Anterior cingulate cortex (tissue), 58 donors: Measurements from ENCODE around the gene ZDHHC11B.

Experiments used
- DNase-seq, 58 donors: peaks; one replicate each; lab custom pipeline; 2025; lab: John Stamatoyannopoulos, UW

The ZDHHC11B gene

DNA sequence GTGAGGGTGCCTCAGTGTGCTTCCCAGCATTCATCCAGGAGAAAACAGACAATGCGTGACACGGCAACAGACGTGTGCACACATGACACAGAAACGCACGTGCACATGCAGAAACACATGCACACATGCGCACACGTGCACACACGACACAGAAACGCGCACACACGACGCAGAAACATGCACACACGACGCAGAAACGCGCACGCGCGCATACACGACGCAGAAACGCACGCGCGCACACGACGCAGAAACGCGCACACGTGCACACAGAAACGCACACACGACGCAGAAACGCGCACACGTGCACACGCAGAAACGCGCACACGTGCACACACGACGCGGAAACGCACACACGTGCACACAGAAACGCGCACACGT lies 107.8 kb downstream of the ZDHHC11B start:
- no peak for DNase-seq

DNA sequence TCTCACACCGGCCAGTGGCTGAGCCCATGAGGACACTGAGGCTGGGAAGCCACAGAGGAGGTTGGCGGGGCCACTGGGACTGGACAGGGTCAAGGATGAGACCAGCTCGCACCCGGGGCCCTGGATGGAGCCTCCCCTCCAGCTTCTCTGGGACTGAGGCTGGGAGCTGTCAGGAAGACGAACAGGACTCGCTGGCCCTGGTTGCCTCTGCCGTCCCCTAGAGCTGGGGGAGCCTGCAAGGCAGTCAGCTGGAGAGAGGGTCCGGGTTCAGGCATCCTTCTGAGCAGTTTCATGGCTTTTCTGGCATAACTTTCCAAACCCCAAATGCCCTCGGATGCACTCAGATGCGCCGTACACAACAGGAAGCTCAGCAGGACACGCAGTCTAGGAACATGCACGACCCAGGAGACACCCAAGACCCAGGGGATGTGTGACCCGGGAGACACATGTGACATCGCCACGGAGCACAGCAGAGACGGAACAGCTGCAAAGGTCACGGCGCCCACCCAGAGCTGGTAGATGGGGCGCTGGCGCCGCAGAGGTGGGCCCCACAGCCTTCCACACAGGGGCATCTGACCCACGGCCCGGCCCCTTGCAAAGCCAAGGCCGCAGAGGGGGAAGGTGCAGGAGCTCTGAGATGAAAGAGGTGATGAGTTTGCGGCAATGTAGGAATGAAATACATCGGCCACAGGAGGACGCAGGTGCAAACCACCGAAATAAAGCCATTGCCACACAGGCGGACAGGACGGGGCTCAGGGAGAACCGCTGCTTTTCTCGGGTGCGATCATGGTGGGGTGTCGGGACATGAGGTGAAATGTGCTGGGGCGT lies 108.4 kb downstream of the ZDHHC11B start:
- DNase-seq = no peak

DNA sequence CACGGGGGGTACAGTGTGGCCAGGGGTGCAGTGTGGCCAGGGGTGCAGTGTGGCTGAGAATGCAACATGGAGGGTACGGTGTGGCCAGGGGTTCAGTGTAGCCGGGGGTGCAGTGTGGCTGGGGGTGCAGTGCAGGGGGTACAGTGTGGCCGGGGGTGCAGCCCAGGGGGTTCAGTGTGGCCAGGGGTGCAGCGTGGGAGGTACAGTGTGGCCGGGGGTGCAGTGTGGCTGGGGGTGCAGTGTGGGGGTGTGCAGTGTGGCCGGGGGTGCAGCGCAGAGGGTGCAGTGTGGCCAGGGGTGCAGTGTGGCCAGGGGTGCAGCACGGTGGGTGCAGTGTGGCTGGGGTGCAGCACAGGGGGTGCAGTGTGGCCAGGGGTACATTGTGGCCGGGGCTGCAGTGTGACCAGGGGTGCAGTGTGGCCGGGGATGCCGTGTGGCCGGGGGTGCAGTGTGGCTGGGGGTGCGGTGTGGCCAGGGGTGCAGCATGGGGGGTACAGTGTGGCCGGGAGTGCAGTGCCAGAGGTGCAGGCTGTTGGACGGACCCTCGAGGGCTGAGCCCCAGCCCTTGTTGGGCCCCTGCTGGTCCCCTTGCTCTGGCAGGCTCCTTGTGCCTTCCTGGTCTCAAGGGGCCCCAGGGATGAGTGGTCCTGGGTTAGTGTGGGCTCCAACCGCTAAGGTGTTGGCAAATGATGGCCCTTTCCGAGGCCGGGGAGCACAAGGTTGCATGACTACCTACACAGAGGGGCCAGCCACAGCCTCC lies 109.2 kb downstream of the ZDHHC11B start:
- no peak for DNase-seq

DNA sequence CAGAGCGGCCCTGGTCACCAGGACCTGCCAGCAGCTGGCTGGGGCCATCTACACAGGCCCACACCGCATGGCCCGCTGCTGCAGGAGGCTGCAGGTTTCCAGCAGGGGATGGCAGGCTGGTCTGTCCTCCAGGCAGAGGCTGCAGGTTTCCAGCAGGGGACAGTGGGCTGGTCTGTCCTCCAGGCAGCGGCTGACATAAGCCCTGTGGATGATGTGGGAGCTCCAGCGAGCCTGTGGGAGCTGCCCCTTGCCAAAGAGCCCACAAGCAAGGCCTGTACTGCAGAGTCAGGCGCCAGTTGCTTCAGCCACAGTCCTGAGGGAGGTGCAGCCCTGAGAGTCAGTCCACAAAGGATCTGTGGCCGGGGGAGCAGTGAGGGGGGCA lies 109.9 kb downstream of the ZDHHC11B start:
- peak in 13 of 58 donors; percentile 16 to 71 (median 51) for DNase-seq

DNA sequence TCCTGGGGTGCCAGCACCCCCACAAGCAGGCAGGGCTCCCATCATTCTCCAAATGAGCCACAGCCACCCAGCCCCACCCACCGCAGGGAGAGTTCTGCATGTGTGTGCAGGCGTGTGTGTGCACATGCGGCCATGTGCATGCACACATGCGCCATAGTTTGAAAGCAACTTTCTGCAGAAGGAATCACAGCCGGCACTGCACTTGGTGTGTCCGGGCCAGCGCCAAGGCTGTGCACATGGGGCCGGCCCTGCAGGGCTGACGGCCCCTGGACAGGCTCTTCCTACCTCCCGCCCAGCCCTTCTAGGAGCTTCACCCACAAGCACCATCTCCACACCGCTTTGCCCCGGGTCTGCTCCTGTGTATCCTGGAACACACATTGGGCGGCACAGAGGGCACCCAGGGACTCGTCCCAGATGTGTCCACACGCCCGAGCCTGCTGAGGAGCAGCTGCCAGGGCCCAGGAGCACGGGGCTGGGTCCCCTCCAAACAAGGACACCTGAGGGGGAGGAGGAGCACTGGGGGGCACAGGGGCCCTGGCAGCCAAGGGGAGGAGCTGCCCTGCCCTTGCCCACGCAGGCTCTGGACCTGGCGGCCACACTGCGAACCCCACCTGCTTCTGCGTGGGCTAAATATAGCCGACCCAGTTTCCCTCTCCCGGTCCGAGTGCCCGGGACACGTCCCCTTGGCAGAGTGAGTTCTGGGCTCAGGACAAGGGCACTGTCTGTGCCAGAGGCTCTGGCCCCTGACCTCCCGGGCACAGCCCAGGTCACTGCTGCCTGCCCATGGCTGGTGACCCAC lies 110.5 kb downstream of the ZDHHC11B start:
- DNase-seq = peak in 3 of 58 donors; percentile 23 to 49 (median 37)

DNA sequence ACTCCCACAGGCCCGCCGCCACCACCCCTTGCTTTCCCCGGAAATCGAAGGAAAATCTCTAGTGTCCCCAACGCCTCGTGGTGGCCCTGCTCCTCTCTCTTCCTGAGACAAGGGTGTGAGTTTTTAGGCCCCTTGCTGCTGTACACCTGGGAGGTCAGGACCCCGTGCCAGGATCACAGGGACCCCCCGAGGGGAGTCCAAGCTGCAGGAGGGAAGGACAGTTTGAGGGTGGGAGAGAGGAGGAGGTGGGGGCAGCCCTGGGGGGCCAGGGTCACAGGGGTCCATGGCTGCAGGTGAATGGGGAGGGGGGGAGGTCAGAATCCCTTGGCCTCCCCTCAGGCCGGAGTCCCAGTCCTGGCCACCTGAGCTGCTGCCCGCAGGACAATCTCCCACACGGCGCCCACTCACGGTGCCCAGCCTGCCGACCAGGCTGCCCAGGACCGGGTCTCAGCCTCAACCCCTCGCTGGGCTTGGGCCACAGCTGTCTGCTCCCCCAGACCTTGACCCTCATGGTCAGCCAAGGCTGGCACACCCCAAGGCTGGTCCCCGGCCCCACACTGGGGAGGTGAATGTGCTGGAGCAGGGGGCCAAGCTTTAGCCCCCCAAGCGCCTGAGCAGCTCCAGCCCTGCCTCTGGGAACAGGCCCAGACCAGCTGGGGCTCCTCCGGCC lies 111.2 kb downstream of the ZDHHC11B start:
- DNase-seq = no peak

DNA sequence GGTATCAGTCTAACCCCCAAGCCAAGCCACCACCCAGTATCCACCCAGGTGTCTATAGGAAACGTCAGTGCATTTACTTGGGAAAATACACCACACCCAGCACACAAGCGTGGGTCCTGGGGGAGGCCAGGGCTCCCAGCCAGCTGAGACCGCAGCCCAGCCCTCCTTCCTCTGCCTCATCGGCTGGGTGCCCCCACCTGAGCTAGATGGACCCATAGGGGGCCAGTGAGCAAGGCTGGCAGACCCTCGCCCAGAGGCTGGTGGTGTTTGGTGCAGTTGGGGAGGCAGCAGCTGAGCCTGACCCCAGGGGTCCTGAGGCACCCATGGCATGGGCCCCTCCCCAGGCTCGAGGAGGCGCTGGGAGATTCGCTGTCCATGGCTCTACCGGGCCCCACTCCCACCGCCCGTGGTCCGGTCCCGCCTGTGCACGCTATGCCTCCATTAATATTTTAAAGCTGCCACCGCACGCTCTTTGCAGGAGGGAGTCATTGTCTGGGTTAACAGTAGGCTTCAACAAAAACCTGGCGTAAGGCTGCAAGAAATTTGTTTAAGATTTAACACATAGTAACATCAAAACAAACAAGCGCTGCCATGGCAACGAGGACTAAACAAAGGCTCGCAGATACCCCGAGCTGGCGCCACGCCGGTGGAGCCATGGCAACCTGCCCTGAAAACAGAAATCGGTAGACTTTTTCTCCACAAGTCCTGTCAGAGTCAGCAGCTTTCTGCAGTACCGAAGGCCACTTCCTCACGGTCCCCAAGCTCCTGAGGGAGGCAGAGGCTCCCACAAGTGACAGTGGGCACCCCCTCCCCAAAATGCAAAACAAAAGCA lies 112.0 kb downstream of the ZDHHC11B start:
- DNase-seq = peak in 49 of 58 donors; percentile 15 to 85 (median 47)

DNA sequence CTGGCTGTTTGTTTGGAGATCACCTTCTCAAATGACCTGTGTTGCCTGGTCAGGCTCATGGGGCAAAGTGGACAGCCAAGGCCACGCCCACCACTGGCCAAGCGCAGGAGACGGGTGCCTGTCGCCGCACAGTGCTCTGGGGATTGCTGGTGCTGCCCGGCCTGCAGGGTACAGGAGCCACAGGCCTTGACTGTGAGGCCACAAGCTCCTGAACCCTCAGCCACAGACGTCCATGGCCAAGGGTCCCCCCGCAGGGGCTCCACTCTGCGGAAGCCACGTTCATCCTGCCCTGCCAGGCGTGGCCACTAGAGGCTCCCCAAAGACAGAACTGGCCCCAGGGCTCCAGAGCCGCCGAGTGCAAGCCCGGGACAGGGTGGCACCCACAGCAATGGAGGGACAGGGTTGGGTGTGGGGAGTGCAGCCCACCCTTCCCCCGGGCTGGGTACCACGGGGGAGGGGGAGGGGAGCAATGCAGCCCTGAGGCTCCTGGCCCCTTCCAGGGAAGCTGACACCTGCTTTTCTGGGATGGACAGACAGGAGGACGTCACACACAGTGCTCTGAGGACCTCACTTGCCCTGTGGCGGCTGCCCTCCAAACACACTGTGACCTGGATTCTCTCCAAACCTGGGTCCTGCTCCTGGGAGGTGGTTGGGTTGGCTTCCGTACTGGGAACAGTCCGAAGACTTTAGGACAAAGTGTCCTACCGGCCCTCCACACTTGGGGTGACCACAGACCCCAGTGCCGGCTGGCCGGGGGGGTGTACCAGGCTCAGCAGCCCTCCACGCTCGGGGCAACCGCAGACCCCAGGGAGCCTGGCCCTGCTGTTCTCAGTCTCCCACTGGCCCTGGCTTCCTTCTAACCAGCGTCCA lies 112.8 kb downstream of the ZDHHC11B start:
- DNase-seq = peak in 54 of 58 donors; percentile 9 to 85 (median 67)

DNA sequence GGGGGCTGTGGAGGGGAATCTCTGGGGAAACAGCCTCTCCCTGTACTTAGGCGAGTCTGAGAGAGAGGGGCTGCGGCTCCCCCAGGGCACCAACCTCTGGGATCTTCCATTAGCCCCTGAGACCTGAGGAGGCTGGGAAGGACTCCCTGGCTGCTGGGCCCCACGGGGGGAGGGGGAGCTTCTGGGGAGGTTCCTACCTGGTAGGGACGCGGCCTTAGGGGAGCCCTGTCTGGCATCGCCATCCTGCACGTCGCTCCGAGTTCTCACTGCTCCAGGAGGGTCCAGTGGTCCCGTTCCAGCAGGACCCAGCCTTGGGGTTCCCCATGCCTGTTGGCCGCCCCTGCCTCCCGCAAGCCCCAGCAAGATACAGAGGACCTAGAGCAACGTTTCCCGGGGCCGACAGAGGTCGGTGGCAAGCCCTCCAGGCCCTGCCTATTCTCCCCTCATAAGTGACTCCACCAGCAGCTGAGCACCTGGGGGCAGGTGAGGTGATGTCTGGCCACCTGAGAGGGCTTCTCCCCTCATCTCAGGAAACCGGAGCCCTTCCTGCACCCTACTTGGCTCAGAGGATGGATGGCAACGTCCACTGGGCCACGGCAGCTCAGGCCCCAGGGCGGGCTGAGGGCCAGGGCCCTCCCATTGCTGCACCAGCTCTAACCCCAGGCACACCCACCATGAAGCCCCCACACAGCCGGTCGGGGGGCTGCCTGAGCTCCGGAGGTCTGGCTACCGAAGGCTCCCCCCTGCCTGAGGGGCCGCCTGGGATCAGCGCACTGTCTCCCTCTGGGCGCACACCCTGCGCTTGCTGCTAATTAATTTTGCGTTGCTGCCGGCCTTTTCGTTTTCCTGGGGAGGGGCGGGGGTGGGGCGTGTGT lies 113.9 kb downstream of the ZDHHC11B start:
- no peak for DNase-seq

DNA sequence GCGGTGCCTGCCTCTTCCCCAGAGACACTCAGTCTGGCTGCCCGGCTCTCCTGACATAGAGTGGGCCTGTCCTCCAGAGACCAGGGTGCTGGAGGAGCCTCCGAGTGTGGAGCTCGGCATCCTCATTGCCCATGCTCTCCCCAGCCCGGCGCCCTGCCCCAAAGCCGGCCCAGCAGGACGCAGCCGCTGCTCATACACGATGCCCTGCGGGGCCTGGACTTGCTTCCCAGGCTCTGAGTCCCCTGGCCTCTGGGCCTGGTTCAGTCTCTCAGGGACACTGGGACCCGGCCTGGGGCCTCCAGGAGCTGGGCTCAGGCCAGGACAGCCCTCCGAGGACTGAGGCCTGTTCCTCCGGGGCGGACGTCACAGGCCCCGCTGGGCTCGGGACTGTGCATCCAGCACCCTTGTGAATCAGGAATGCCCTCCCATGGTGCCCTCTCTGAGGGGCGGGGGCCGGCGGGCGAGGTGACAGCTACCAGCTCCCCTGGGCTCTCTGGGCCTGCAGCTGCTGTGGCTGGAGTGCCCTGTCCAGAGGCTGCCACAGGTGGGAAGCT lies 114.6 kb downstream of the ZDHHC11B start:
- DNase-seq = peak in 3 of 58 donors; percentile 51 to 83 (median 63)

DNA sequence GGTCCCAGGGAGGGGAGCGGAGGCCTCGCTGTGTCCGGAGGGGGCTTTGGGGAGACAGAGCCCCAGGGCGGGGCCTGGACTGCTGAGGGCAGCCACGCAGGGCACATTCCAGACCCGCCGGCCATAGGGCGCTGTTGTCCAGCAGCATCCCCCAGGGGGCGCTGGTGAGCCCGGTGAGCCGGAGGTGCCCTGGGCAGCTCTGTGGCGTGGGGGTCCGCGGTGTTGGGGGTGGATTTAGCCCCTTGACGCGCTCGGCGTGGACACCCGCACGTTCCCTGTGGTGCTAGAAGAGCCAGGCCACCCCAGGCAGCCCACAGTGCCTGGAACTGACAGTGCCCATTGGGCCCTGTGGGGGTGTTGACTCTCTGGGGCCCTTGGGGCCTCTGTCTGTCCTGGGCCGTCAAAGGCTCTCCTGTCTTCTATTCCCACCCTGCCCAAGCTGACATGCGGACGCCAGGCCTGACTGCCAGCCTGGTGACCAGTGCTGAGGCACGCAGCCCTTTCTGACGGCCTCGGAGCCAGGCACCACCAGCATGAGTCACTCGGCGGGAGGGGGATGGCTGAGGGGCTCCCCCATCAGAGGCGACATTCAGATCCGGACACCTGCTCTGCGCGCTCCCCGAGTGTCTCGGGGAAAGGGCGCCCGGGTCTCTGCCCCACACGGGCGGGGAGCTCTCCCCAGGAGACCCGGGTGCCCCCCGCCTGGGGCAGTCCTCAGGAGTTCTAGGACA lies 115.3 kb downstream of the ZDHHC11B start:
- DNase-seq = peak in 56 of 58 donors; percentile 24 to 99 (median 86)

DNA sequence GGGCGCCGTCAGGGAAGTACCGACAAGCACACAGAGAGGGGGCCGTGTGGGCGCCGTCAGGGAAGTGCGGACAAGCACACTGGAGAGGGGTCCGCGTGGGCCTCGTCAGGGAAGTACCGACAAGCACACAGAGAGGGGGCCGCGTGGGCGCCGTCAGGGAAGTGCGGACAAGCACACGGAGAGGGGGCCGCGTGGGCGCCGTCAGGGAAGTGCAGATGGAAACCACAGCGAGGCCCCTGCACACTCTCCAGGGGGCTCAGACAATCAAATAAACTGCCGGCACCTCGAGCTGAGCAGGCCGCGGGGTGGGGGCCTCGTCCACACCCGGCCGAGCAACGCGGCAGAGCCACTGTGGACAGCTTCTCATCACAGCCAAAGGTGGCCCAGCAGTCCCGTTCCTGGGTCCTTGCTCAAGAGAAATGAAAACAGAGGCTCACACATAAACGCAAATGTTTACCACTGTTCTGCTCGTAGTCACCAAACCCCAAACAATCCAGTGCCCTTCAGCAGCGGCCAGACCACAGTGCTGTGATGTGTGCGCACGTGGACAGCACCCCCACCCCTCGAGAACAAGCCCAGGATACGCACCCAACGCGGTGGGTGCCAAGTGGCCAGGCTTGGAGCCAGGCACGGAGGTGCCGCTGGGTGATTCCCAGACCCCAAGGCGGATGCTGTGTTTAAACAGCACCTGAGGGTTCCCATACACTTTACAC lies 116.1 kb downstream of the ZDHHC11B start:
- peak in 18 of 58 donors; percentile 14 to 67 (median 47) for DNase-seq

DNA sequence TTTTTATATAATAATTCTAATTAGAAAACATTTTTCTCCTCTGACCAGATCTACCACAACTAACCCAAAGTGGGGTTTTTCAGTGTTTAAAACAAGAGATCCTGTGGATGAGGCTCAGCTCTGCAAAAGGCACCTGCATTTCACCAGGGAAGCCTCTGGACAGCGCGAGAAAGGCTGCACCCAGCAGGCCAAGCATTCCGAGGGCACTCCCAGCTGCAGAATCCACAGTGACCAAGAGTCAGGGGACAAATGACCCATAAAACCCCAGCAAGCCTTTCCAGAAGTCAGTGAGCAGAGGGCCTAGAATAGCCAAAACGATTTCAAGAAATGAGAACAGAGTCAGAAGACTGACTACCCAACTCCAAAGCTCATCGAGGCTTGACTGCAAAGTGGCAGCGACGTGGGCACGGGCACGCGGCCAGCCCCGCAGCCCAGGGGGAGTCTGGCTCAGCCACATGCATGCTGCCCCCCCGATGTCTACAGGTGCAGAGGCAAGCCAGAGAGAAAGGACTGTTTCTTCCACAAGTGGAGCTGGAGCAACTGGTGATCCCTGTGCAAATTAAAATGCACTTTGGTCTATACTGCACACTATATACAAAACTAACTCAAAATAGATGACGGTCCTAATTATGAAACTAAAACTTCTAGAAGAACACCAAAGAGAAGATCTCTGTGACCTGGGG lies 117.6 kb downstream of the ZDHHC11B start:
- no peak for DNase-seq

DNA sequence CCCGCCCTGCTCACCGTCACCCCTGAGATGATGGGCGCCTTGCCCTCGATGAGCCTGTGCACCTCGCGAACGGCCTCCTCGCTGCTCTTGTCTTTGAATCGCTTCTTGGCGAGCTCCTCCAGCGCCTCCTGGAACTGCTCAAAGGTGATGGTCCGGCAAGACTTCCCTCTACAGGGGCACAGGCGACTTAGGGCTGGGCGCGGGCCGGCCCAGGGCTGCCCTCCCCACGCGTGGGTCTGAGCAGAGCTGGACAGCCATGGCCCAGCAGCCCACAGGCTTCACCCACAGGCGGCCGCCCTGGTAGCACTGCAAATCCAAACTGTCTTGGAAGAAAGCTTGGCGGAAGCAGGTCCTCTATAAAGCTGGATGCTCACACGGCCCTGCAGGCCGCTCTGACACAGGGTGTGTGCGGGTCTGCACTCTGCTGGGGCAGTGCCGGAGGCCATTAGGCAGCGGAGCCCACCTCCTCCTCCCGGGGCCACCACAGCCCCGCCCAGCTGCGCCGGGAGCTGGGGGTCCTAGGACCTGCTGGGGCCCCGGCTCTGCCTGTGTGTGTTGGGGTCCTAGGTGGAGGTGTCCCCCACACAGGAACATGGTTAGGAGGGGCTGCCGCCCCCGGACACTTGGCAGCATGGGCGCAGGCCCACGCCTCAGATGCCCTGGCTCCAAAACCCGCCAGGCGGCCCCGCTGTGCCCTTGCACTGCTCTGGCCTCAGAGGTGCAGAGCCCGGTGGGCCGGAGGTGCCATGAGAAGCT lies 118.4 kb downstream of the ZDHHC11B start:
- DNase-seq = no peak
